IMR-90 (cell line): Measurements from ENCODE around the gene UBD.

Experiments used
- BHLHE40 ChIP-seq: fragments of 150-350 bp; IDR thresholded peaks from 2 replicates; pipeline ENCODE4 v1.6.1; 2016; ENCODE audit warnings: mild to moderate bottlenecking, low read depth, low read length
- CEBPB ChIP-seq: IDR thresholded peaks from 2 replicates; pipeline ENCODE4 v1.6.1; 2012; ENCODE audit warnings: low read depth, low read length, improper control_type of control experiment
- CHD1 ChIP-seq: IDR thresholded peaks from 2 replicates; pipeline ENCODE4 v1.6.1; 2012; ENCODE audit warnings: low read depth, low read length, improper control_type of control experiment
- CTCF ChIP-seq: conservative IDR thresholded peaks from 2 replicates; pipeline ENCODE4 v1.5.1; 2012; ENCODE audit warnings: mild to moderate bottlenecking, low read depth, low read length, improper control_type of control experiment
- MAFK ChIP-seq: IDR thresholded peaks from 2 replicates; pipeline ENCODE4 v1.6.1; 2012; ENCODE audit warnings: low read depth, low read length, improper control_type of control experiment
- MAZ ChIP-seq: IDR thresholded peaks from 2 replicates; pipeline ENCODE4 v1.6.1; 2012; ENCODE audit warnings: low read depth, mild to moderate bottlenecking, low read length, improper control_type of control experiment, moderate library complexity, borderline replicate concordance
- MXI1 ChIP-seq: IDR thresholded peaks from 2 replicates; pipeline ENCODE4 v1.6.1; 2012; ENCODE audit warnings: low read depth, mild to moderate bottlenecking, low read length, moderate library complexity, borderline replicate concordance
- NFE2L2 ChIP-seq: fragments of 150-350 bp; IDR thresholded peaks from 2 replicates; pipeline ENCODE4 v1.6.1; 2016; ENCODE audit warnings: low read depth, mild to moderate bottlenecking, low read length
- POLR2A ChIP-seq: IDR thresholded peaks from 2 replicates; pipeline ENCODE4 v1.6.1; 2012; ENCODE audit warnings: mild to moderate bottlenecking, low read depth, low read length
- RAD21 ChIP-seq: IDR thresholded peaks from 2 replicates; pipeline ENCODE4 v1.6.1; 2012; ENCODE audit warnings: low read length, improper control_type of control experiment
- RCOR1 ChIP-seq: IDR thresholded peaks from 2 replicates; pipeline ENCODE4 v1.6.1; 2012; ENCODE audit warnings: mild to moderate bottlenecking, low read length, improper control_type of control experiment; ENCODE audit not compliant: insufficient replicate concordance
- RFX5 ChIP-seq: IDR thresholded peaks from 2 replicates; pipeline ENCODE4 v1.8.0; 2012; ENCODE audit warnings: low read depth, mild to moderate bottlenecking, low read length, moderate library complexity
- SMC3 ChIP-seq: fragments of 150-350 bp; IDR thresholded peaks from 2 replicates; pipeline ENCODE4 v1.6.1; 2016; ENCODE audit warnings: low read depth, mild to moderate bottlenecking, antibody characterized with exemption, low read length, moderate library complexity
- USF2 ChIP-seq: fragments of 150-350 bp; IDR thresholded peaks from 2 replicates; pipeline ENCODE4 v1.6.1; 2017; ENCODE audit warnings: mild to moderate bottlenecking, antibody characterized with exemption, low read length, low read depth

- TF ChIP-seq CTCF (no peak), RCOR1 (no peak), POLR2A (no peak), CEBPB (no peak), MXI1 (no peak), SMC3 (no peak), RAD21 (no peak), MAFK (no peak), USF2 (no peak), RFX5 (no peak), MAZ (no peak), NFE2L2 (no peak), BHLHE40 (no peak), CHD1 (no peak)
These were observed 32.4 kb downstream of the UBD start for GRCh38 chr6:29527126-29527525.
